H1 (cell line): ENCODE data around the gene PHAX. TPM values are rescaled to one million over a fixed set of nuclear protein-coding genes. Genes with fewer than 3 reads are reported as not detected.

Experiments
- BCL11A ChIP-seq, 2 experiments: IDR thresholded peaks; one replicate each; pipeline ENCODE4 v1.6.1; 2011; ENCODE audit warnings: low read depth in 2 of 2, low read length in 2 of 2, mild to moderate bottlenecking in 2 of 2
- HDAC2 ChIP-seq, 2 experiments: fragments of 300-600 bp in 1 of 2; sonication (generic) in 1 of 2; IDR thresholded peaks; 2 replicates each; pipeline ENCODE4 v1.6.1; 2011 to 2012; ENCODE audit warnings: low read depth in 2 of 2, low read length in 2 of 2, mild to moderate bottlenecking in 2 of 2, moderate library complexity in 2 of 2, borderline replicate concordance in 1 of 2, inconsistent platforms in 1 of 2
- JUN ChIP-seq: IDR thresholded peaks from 2 replicates; pipeline ENCODE4 v1.6.1; 2011; ENCODE audit warnings: low read depth, mild to moderate bottlenecking, improper control_type of control experiment, low read length
- NANOG ChIP-seq: IDR thresholded peaks from 2 replicates; pipeline ENCODE4 v1.6.1; 2011; ENCODE audit warnings: low read length, low read depth, mild to moderate bottlenecking, inconsistent platforms; ENCODE audit not compliant: insufficient read depth, poor library complexity, severe bottlenecking
- PHF8 ChIP-seq: fragments of 200-600 bp; sonication (generic); conservative IDR thresholded peaks from 2 replicates; pipeline ENCODE4 v1.7.1; 2012; ENCODE audit warnings: low read depth, mild to moderate bottlenecking, inconsistent platforms, low read length, moderate library complexity
- SAP30 ChIP-seq: fragments of 300-600 bp; sonication (generic); IDR thresholded peaks from 2 replicates; pipeline ENCODE4 v1.7.1; 2012; ENCODE audit warnings: low read length, moderate library complexity, mild to moderate bottlenecking, inconsistent platforms; ENCODE audit not compliant: insufficient read depth, insufficient replicate concordance
- SP1 ChIP-seq: IDR thresholded peaks from 2 replicates; pipeline ENCODE4 v1.6.1; 2011; ENCODE audit warnings: low read depth, low read length
- polyA plus RNA-seq, 7 experiments: library from polyadenylated mRNA; depleted of rRNA in 3 of 7; stranded (reverse) in 5 of 7; unstranded in 2 of 7; fragments of >200 nt in 5 of 7; fragments of 200-250 nt in 2 of 7; gene quantifications; 1 replicate in 5 of 7; 2 replicates in 1 of 7; 4 replicates in 1 of 7; pipeline versions ENCODE4 v1.2.1 to v1.2.3, GENCODE V29; 2011 to 2013; ENCODE audit warnings: missing spikeins in 2 of 7, mixed read lengths in 2 of 7
- total RNA-seq: library from RNA; stranded (reverse); fragmentation: NEBNext Ultra II Directional; extraction: Animal tissue kit (Norgen Biotek cat#: 25700); gene quantifications from 2 replicates; pipeline ENCODE4 v1.2.1, GENCODE V29; 2021
- TF ChIP-seq, protein P1 (sequence below): fragments of 300-600 bp; sonication (generic); IDR thresholded peaks from 2 replicates; pipeline ENCODE4 v1.7.1; 2012; ENCODE audit warnings: low read length, moderate library complexity, mild to moderate bottlenecking, inconsistent platforms; ENCODE audit not compliant: insufficient replicate concordance

The PHAX gene
- total and polyA plus RNA-seq, 2 of the 8 experiments (the other 6 are each of a cell fraction or from before 2014, with no cell fraction given): 32.1 to 59.5 TPM

DNA sequence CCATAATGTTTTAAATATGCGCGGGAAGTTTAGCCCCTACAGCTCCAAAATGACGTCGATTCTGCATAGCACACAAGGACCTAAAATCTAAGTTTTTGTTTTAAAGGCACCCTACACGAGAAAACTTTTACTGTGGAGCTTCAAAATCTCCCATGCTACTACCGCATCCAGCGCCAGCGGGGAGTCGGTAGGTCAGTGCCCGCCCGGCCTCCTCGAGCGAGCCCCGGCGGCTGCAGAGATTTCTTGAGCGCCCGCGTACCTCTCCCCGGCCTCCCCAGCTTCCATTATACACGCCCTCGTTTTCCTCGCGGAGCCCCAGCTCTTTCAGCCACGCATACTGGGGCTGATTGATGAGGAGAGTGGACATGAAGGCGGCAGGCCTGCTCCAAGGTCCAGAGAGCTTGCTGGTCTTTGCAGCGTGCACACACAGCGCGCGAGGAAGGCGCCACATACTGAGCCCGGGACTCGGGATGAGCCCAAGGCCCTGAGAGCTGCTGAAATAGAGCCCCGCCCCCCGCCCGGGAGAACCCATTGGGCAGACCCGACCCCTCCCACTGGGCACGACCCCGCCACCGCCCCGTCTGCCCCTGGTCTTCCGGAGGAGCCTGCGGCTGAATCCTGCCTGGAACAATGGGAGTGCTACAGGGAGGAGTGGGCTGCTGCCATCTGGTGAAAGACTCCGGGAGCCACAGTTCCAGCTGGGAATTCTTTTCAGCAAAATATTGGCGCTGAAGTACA lies 5.8 kb upstream of the PHAX start, which contains the start of gene ALDH7A1 (continued):
- TF ChIP-seq, protein P1, sequence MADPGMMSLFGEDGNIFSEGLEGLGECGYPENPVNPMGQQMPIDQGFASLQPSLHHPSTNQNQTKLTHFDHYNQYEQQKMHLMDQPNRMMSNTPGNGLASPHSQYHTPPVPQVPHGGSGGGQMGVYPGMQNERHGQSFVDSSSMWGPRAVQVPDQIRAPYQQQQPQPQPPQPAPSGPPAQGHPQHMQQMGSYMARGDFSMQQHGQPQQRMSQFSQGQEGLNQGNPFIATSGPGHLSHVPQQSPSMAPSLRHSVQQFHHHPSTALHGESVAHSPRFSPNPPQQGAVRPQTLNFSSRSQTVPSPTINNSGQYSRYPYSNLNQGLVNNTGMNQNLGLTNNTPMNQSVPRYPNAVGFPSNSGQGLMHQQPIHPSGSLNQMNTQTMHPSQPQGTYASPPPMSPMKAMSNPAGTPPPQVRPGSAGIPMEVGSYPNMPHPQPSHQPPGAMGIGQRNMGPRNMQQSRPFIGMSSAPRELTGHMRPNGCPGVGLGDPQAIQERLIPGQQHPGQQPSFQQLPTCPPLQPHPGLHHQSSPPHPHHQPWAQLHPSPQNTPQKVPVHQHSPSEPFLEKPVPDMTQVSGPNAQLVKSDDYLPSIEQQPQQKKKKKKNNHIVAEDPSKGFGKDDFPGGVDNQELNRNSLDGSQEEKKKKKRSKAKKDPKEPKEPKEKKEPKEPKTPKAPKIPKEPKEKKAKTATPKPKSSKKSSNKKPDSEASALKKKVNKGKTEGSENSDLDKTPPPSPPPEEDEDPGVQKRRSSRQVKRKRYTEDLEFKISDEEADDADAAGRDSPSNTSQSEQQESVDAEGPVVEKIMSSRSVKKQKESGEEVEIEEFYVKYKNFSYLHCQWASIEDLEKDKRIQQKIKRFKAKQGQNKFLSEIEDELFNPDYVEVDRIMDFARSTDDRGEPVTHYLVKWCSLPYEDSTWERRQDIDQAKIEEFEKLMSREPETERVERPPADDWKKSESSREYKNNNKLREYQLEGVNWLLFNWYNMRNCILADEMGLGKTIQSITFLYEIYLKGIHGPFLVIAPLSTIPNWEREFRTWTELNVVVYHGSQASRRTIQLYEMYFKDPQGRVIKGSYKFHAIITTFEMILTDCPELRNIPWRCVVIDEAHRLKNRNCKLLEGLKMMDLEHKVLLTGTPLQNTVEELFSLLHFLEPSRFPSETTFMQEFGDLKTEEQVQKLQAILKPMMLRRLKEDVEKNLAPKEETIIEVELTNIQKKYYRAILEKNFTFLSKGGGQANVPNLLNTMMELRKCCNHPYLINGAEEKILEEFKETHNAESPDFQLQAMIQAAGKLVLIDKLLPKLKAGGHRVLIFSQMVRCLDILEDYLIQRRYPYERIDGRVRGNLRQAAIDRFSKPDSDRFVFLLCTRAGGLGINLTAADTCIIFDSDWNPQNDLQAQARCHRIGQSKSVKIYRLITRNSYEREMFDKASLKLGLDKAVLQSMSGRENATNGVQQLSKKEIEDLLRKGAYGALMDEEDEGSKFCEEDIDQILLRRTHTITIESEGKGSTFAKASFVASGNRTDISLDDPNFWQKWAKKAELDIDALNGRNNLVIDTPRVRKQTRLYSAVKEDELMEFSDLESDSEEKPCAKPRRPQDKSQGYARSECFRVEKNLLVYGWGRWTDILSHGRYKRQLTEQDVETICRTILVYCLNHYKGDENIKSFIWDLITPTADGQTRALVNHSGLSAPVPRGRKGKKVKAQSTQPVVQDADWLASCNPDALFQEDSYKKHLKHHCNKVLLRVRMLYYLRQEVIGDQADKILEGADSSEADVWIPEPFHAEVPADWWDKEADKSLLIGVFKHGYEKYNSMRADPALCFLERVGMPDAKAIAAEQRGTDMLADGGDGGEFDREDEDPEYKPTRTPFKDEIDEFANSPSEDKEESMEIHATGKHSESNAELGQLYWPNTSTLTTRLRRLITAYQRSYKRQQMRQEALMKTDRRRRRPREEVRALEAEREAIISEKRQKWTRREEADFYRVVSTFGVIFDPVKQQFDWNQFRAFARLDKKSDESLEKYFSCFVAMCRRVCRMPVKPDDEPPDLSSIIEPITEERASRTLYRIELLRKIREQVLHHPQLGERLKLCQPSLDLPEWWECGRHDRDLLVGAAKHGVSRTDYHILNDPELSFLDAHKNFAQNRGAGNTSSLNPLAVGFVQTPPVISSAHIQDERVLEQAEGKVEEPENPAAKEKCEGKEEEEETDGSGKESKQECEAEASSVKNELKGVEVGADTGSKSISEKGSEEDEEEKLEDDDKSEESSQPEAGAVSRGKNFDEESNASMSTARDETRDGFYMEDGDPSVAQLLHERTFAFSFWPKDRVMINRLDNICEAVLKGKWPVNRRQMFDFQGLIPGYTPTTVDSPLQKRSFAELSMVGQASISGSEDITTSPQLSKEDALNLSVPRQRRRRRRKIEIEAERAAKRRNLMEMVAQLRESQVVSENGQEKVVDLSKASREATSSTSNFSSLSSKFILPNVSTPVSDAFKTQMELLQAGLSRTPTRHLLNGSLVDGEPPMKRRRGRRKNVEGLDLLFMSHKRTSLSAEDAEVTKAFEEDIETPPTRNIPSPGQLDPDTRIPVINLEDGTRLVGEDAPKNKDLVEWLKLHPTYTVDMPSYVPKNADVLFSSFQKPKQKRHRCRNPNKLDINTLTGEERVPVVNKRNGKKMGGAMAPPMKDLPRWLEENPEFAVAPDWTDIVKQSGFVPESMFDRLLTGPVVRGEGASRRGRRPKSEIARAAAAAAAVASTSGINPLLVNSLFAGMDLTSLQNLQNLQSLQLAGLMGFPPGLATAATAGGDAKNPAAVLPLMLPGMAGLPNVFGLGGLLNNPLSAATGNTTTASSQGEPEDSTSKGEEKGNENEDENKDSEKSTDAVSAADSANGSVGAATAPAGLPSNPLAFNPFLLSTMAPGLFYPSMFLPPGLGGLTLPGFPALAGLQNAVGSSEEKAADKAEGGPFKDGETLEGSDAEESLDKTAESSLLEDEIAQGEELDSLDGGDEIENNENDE: peak; percentile 17
- TF ChIP-seq BCL11A (IDR thresholded peaks at IDR 0.05; ENCODE audit: low read depth in 2 of 2, low read length in 2 of 2): no peak
- TF ChIP-seq PHF8: peak; percentile 92
- no peak for TF ChIP-seq HDAC2 (IDR thresholded peaks at IDR 0.05; ENCODE audit: borderline replicate concordance in 1 of 2, low read depth in 2 of 2, low read length in 2 of 2)
- no peak for TF ChIP-seq SP1
- no peak for TF ChIP-seq JUN
- no peak for TF ChIP-seq SAP30
- TF ChIP-seq NANOG: no peak
